ENCODE results near the gene ANKK1.

- TF ChIP-seq CTCF (IDR thresholded peaks at IDR 0.05; ENCODE audit: insufficient read depth, low read depth, low read length) (no peak), EZH2 (IDR thresholded peaks at IDR 0.05; ENCODE audit: insufficient read depth, low read length) (no peak)
Observed at GRCh38 chr11:113386866-113387265, 713 bp upstream of the ANKK1 start.
